Hepatocyte (in vitro differentiated cells): Measurements from ENCODE around the gene KASH5. TPM values are rescaled to one million over a fixed set of nuclear protein-coding genes. Genes with fewer than 3 reads are reported as not detected.

Source experiments
- DNase-seq: peaks from one replicate; pipeline ENCODE4 v3.0.0-alpha.2; 2016; ENCODE audit warnings: low spot score
- H2AFZ ChIP-seq: fragments of 200-600 bp; sonication (generic); 2 replicates; pipeline ENCODE4 v1.6.0; 2016; ENCODE audit warnings: antibody characterized with exemption, mild to moderate bottlenecking
- H3K27ac ChIP-seq: fragments of 200-600 bp; sonication (generic); 2 replicates; pipeline ENCODE4 v1.5.1; 2016; ENCODE audit warnings: mild to moderate bottlenecking
- H3K27me3 ChIP-seq: fragments of 200-600 bp; sonication (generic); 2 replicates; pipeline ENCODE4 v1.6.1; 2016
- H3K36me3 ChIP-seq: fragments of 200-600 bp; sonication (generic); replicated peaks from 2 replicates; pipeline ENCODE4 v1.5.1; 2016; ENCODE audit warnings: low read depth; ENCODE audit not compliant: insufficient read depth
- H3K4me1 ChIP-seq: fragments of 200-600 bp; sonication (generic); 2 replicates; pipeline ENCODE4 v1.5.1; 2016; ENCODE audit warnings: mild to moderate bottlenecking, moderate library complexity; ENCODE audit not compliant: insufficient read depth
- H3K4me2 ChIP-seq: fragments of 200-600 bp; sonication (generic); 2 replicates; pipeline ENCODE4 v1.6.0; 2016
- H3K4me3 ChIP-seq: fragments of 200-600 bp; sonication (generic); 2 replicates; pipeline ENCODE4 v1.5.1; 2016; ENCODE audit warnings: mild to moderate bottlenecking
- H3K79me2 ChIP-seq: fragments of 200-600 bp; sonication (generic); 2 replicates; pipeline ENCODE4 v1.6.0; 2017; ENCODE audit warnings: mild to moderate bottlenecking
- H3K9me2 ChIP-seq: fragments of 200-600 bp; sonication (generic); replicated peaks from 2 replicates; pipeline ENCODE4 v1.6.0; 2017; ENCODE audit warnings: mild to moderate bottlenecking; ENCODE audit not compliant: insufficient read depth
- H3K9me3 ChIP-seq: fragments of 200-600 bp; sonication (generic); 2 replicates; pipeline ENCODE4 v1.5.1; 2016; ENCODE audit warnings: low read depth, mild to moderate bottlenecking
- H4K20me1 ChIP-seq: fragments of 200-600 bp; sonication (generic); 2 replicates; pipeline ENCODE4 v1.6.0; 2016; ENCODE audit warnings: mild to moderate bottlenecking; ENCODE audit not compliant: insufficient read depth, poor library complexity, severe bottlenecking
- EZH2 ChIP-seq: fragments of 200-600 bp; sonication (generic); IDR thresholded peaks from 2 replicates; pipeline ENCODE4 v1.6.1; 2016; ENCODE audit warnings: antibody characterized with exemption, mild to moderate bottlenecking, borderline replicate concordance
- EZH2phosphoT487 ChIP-seq: fragments of 200-600 bp; sonication (generic); IDR thresholded peaks from one replicate; pipeline ENCODE4 v1.6.1; 2018; ENCODE audit warnings: antibody characterized with exemption, mild to moderate bottlenecking, low read depth, moderate library complexity; ENCODE audit not compliant: unreplicated experiment, severe bottlenecking
- WGBS: methylation state at CpG from one replicate; pipeline ENCODE4 v1.1.6; 2016; ENCODE audit warnings: low lambda C conversion rate; ENCODE audit errors: missing lambda C conversion rate; 5-methylcytosine and 5-hydroxymethylcytosine counted together
- polyA plus RNA-seq: library from polyadenylated mRNA; unstranded; fragments of >200 nt; fragmentation: Nextera tagmentation; extraction: Ambion mirVana; gene quantifications from 2 replicates; pipeline ENCODE4 v1.2.1, GENCODE V29; 2016
- total RNA-seq: library from RNA; depleted of rRNA; stranded (reverse); fragments of >200 nt; gene quantifications from 2 replicates; pipeline ENCODE4 v1.2.3, GENCODE V29; 2014
- TF ChIP-seq, protein P1 (sequence below): fragments of 200-600 bp; sonication (generic); IDR thresholded peaks from 2 replicates; pipeline ENCODE4 v1.5.1; 2016; ENCODE audit warnings: antibody characterized with exemption, mild to moderate bottlenecking; ENCODE audit not compliant: poor library complexity

Gene KASH5
- total and polyA plus RNA-seq, 2 experiments from 2014 or later: not detected

DNA sequence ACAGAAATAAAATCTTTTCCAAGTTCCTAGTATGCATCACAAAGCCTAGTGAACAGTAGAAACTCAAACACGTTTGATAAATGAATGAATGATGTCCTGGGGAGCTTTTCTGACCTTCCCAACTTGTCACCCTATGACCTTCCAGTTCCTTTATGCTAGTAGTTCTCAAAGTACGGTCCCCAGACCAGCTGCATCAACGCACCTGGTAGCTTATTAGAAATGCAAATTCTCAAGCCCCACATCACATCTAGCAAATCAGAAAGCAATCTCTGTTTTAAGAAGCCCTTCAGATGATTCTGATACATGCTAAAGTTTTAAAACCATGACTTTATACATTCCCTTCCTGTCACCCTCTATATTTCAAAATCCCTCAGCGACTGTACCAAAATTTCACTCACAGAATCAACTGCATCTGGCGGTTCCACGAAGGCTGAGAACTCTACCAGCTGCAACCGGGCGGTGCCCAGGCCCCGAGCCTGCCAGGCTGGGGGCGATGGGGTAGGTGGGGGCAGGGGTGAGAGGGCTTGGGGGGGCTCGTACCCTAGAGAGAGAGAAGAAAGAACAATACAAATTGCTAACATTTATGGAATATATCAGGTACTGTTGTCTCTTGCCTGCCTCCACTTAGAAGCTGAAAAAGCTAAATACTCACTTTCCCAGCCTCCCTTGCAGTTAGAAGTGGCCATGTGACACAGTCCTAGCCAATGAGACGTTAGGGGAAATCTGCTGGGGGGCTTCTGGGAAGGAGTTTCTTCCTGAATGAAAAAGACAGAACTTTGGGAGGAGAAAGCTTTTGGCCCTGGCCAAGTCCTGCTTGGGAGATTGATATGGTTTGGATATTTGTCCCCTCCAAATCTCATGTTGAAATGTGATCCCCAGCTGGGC lies 39.5 kb upstream of the KASH5 start:
- Histone ChIP-seq H3K27ac (no peak overlapping the region), H4K20me1 (peaks cover 3% of the 10 kb centered on the region), H3K27me3 (no peaks in the 10 kb centered on the region), H3K9me2 (no peaks in the 10 kb centered on the region), H3K9me3 (no peaks in the 10 kb centered on the region), H3K4me1 (no peaks in the 10 kb centered on the region), H2AFZ (no peak overlapping the region), H3K36me3 (no peaks in the 10 kb centered on the region), H3K79me2 (no peaks in the 10 kb centered on the region), H3K4me3 (no peak overlapping the region), H3K4me2 (no peak overlapping the region)
- TF ChIP-seq EZH2 (no peak), EZH2phosphoT487 (no peak)
- TF ChIP-seq, protein P1, sequence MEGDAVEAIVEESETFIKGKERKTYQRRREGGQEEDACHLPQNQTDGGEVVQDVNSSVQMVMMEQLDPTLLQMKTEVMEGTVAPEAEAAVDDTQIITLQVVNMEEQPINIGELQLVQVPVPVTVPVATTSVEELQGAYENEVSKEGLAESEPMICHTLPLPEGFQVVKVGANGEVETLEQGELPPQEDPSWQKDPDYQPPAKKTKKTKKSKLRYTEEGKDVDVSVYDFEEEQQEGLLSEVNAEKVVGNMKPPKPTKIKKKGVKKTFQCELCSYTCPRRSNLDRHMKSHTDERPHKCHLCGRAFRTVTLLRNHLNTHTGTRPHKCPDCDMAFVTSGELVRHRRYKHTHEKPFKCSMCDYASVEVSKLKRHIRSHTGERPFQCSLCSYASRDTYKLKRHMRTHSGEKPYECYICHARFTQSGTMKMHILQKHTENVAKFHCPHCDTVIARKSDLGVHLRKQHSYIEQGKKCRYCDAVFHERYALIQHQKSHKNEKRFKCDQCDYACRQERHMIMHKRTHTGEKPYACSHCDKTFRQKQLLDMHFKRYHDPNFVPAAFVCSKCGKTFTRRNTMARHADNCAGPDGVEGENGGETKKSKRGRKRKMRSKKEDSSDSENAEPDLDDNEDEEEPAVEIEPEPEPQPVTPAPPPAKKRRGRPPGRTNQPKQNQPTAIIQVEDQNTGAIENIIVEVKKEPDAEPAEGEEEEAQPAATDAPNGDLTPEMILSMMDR: no peak
- DNase-seq: no peak
- WGBS: 95% methylated on average over 12 of the region's 12 CpGs

DNA sequence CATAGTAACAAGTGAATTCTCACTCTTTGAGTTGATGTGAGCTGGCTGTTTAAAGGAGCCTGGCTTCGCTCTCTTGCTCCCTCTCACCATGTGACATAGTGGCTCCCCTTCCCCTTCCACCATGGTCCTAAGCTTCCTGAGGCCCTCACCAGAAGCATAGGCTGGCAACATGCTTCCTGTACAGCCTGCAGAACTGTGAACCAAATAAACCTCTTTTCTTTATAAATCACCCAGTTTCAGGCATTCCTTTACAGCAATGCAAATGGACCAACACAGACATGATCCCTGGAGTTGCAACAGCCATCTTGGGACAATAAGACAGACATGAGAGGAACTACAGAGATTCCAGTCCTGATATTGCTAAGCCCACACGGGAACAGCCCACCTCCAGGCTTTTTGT lies 38.5 kb upstream of the KASH5 start:
- Histone ChIP-seq H2AFZ (no peak overlapping the region), H3K79me2 (no peaks in the 10 kb centered on the region), H4K20me1 (peaks cover 3% of the 10 kb centered on the region), H3K9me3 (no peaks in the 10 kb centered on the region), H3K4me3 (no peak overlapping the region), H3K4me1 (no peaks in the 10 kb centered on the region), H3K27ac (no peak overlapping the region), H3K36me3 (no peaks in the 10 kb centered on the region), H3K9me2 (no peaks in the 10 kb centered on the region), H3K27me3 (no peaks in the 10 kb centered on the region), H3K4me2 (no peak overlapping the region)
- TF ChIP-seq EZH2 (no peak), EZH2phosphoT487 (no peak)
- TF ChIP-seq, protein P1: no peak
- no peak for DNase-seq
- 93% methylated on average over 2 of the region's 2 CpGs for WGBS

DNA sequence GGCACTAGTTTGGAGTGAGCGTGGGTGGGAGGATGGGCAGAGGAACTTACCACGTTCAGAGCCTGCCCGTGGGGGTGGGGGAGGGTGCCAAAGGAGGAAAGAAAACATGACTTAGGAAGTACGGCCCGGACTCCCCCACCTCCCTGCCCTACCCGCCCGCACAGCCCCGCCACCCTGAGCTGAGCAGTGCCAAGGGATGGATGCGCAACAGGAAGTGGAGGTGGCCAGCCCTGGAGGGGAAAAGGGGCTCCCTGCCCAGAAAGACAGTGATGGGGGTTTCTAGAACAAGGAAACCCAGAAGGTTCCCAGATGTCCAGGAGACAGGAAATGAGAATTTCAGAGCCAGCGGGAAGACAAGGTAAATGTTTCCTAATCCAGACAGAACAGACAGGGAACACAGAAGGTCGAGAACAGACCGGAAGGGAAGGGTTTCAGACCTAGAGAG lies 32.1 kb upstream of the KASH5 start:
- Histone ChIP-seq H3K4me2 (peak overlapping the region; percentile 9), H3K27me3 (no peaks in the 10 kb centered on the region), H2AFZ (no peak overlapping the region), H3K27ac (no peak overlapping the region), H3K79me2 (peaks cover 29% of the 10 kb centered on the region), H3K9me3 (no peaks in the 10 kb centered on the region), H3K36me3 (no peaks in the 10 kb centered on the region), H3K4me3 (no peak overlapping the region), H3K4me1 (no peaks in the 10 kb centered on the region), H4K20me1 (peaks cover 3% of the 10 kb centered on the region), H3K9me2 (no peaks in the 10 kb centered on the region)
- no peak for TF ChIP-seq EZH2
- TF ChIP-seq EZH2phosphoT487: no peak
- TF ChIP-seq, protein P1: no peak
- DNase-seq: no peak
- WGBS: 82% methylated on average over 6 of the region's 12 CpGs
